ENCODE measurements around the gene HS3ST4.

HS3ST4 gene

GRCh38 chr16:25910971-25911370 lies 219.2 kb downstream of the HS3ST4 start:
- Histone ChIP-seq H3K9ac (ENCODE audit: low read depth, low read length) (no peak overlapping the region), H3K4me1 (ENCODE audit: insufficient read depth, low read length) (no peaks in the 10 kb centered on the region), H3K27me3 (ENCODE audit: insufficient read depth, low read length) (no peaks in the 10 kb centered on the region), H3K27ac (ENCODE audit: low read length) (no peak overlapping the region), H3K36me3 (ENCODE audit: insufficient read depth, low read depth, low read length) (no peaks in the 10 kb centered on the region), H3K4me3 (ENCODE audit: low read length) (no peak overlapping the region), H3K9me3 (ENCODE audit: insufficient read depth, low read depth, low read length) (no peaks in the 10 kb centered on the region)

- H3K27ac ChIP-seq (ENCODE audit: low read length): no peak overlapping the region
- H3K4me1 ChIP-seq (ENCODE audit: insufficient read depth, low read length): no peaks in the 10 kb centered on the region
- H3K36me3 ChIP-seq (ENCODE audit: insufficient read depth, low read depth, low read length): no peaks in the 10 kb centered on the region
- no peaks in the 10 kb centered on the region for H3K9me3 ChIP-seq (ENCODE audit: insufficient read depth, low read depth, low read length)
- no peaks in the 10 kb centered on the region for H3K27me3 ChIP-seq (ENCODE audit: insufficient read depth, low read length)
- H3K9ac ChIP-seq (ENCODE audit: low read depth, low read length): no peak overlapping the region
- H3K4me3 ChIP-seq (ENCODE audit: low read length): no peak overlapping the region
Observed at GRCh38 chr16:25912321-25912720, 220.6 kb downstream of the HS3ST4 start.

GRCh38 chr16:25914357-25914962 lies 222.7 kb downstream of the HS3ST4 start:
- H3K27me3 ChIP-seq (ENCODE audit: insufficient read depth, low read length): no peaks in the 10 kb centered on the region
- H3K9me3 ChIP-seq (ENCODE audit: insufficient read depth, low read depth, low read length): no peaks in the 10 kb centered on the region
- H3K4me3 ChIP-seq (ENCODE audit: low read length): no peak overlapping the region
- H3K36me3 ChIP-seq (ENCODE audit: insufficient read depth, low read depth, low read length): no peaks in the 10 kb centered on the region
- H3K27ac ChIP-seq (ENCODE audit: low read length): no peak overlapping the region
- H3K4me1 ChIP-seq (ENCODE audit: insufficient read depth, low read length): no peaks in the 10 kb centered on the region
- H3K9ac ChIP-seq (ENCODE audit: low read depth, low read length): no peak overlapping the region

GRCh38 chr16:25916037-25916436 lies 224.3 kb downstream of the HS3ST4 start:
- H3K4me3 ChIP-seq (ENCODE audit: low read length): no peak overlapping the region
- H3K27me3 ChIP-seq (ENCODE audit: insufficient read depth, low read length): no peaks in the 10 kb centered on the region
- H3K9ac ChIP-seq (ENCODE audit: low read depth, low read length): no peak overlapping the region
- no peaks in the 10 kb centered on the region for H3K36me3 ChIP-seq (ENCODE audit: insufficient read depth, low read depth, low read length)
- no peak overlapping the region for H3K27ac ChIP-seq (ENCODE audit: low read length)
- no peaks in the 10 kb centered on the region for H3K9me3 ChIP-seq (ENCODE audit: insufficient read depth, low read depth, low read length)
- no peaks in the 10 kb centered on the region for H3K4me1 ChIP-seq (ENCODE audit: insufficient read depth, low read length)

- H3K9ac ChIP-seq (ENCODE audit: low read depth, low read length): no peak overlapping the region
- H3K4me1 ChIP-seq (ENCODE audit: insufficient read depth, low read length): no peaks in the 10 kb centered on the region
- H3K36me3 ChIP-seq (ENCODE audit: insufficient read depth, low read depth, low read length): no peaks in the 10 kb centered on the region
- no peak overlapping the region for H3K27ac ChIP-seq (ENCODE audit: low read length)
- H3K27me3 ChIP-seq (ENCODE audit: insufficient read depth, low read length): no peaks in the 10 kb centered on the region
- H3K4me3 ChIP-seq (ENCODE audit: low read length): no peak overlapping the region
- H3K9me3 ChIP-seq (ENCODE audit: insufficient read depth, low read depth, low read length): no peaks in the 10 kb centered on the region
Observed at GRCh38 chr16:25922438-25922837, 230.7 kb downstream of the HS3ST4 start.

- H3K9ac ChIP-seq (ENCODE audit: low read depth, low read length): no peak overlapping the region
- H3K36me3 ChIP-seq (ENCODE audit: insufficient read depth, low read depth, low read length): no peaks in the 10 kb centered on the region
- no peak overlapping the region for H3K27ac ChIP-seq (ENCODE audit: low read length)
- H3K4me3 ChIP-seq (ENCODE audit: low read length): no peak overlapping the region
- H3K9me3 ChIP-seq (ENCODE audit: insufficient read depth, low read depth, low read length): no peaks in the 10 kb centered on the region
- no peaks in the 10 kb centered on the region for H3K27me3 ChIP-seq (ENCODE audit: insufficient read depth, low read length)
- no peaks in the 10 kb centered on the region for H3K4me1 ChIP-seq (ENCODE audit: insufficient read depth, low read length)
Observed at GRCh38 chr16:25925421-25925820, 233.7 kb downstream of the HS3ST4 start.

GRCh38 chr16:25931473-25932035 lies 239.8 kb downstream of the HS3ST4 start:
- Histone ChIP-seq H3K4me1 (ENCODE audit: insufficient read depth, low read length) (no peaks in the 10 kb centered on the region), H3K27ac (ENCODE audit: low read length) (no peak overlapping the region), H3K36me3 (ENCODE audit: insufficient read depth, low read depth, low read length) (no peaks in the 10 kb centered on the region), H3K27me3 (ENCODE audit: insufficient read depth, low read length) (no peaks in the 10 kb centered on the region), H3K4me3 (ENCODE audit: low read length) (no peak overlapping the region), H3K9ac (ENCODE audit: low read depth, low read length) (no peak overlapping the region), H3K9me3 (ENCODE audit: insufficient read depth, low read depth, low read length) (no peaks in the 10 kb centered on the region)

GRCh38 chr16:25941800-25942499 lies 250.2 kb downstream of the HS3ST4 start:
- Histone ChIP-seq H3K9ac (ENCODE audit: low read depth, low read length) (no peak overlapping the region), H3K9me3 (ENCODE audit: insufficient read depth, low read depth, low read length) (peaks cover 19% of the 10 kb centered on the region), H3K4me1 (ENCODE audit: insufficient read depth, low read length) (no peaks in the 10 kb centered on the region), H3K27me3 (ENCODE audit: insufficient read depth, low read length) (no peaks in the 10 kb centered on the region), H3K27ac (ENCODE audit: low read length) (no peak overlapping the region), H3K4me3 (ENCODE audit: low read length) (no peak overlapping the region), H3K36me3 (ENCODE audit: insufficient read depth, low read depth, low read length) (no peaks in the 10 kb centered on the region)

GRCh38 chr16:25950586-25951281 lies 259.0 kb downstream of the HS3ST4 start:
- Histone ChIP-seq H3K9me3 (ENCODE audit: insufficient read depth, low read depth, low read length) (peaks cover 8% of the 10 kb centered on the region), H3K27me3 (ENCODE audit: insufficient read depth, low read length) (peaks cover 52% of the 10 kb centered on the region), H3K4me1 (ENCODE audit: insufficient read depth, low read length) (peaks cover 32% of the 10 kb centered on the region), H3K4me3 (ENCODE audit: low read length) (peak overlapping the region; percentile 33; the same call in 1 of the 2 replicates), H3K9ac (ENCODE audit: low read depth, low read length) (no peak overlapping the region), H3K36me3 (ENCODE audit: insufficient read depth, low read depth, low read length) (no peaks in the 10 kb centered on the region), H3K27ac (ENCODE audit: low read length) (no peak overlapping the region)

- Histone ChIP-seq H3K9ac (ENCODE audit: low read depth, low read length) (no peak overlapping the region), H3K4me1 (ENCODE audit: insufficient read depth, low read length) (peaks cover 32% of the 10 kb centered on the region), H3K36me3 (ENCODE audit: insufficient read depth, low read depth, low read length) (no peaks in the 10 kb centered on the region), H3K4me3 (ENCODE audit: low read length) (no peak overlapping the region), H3K27ac (ENCODE audit: low read length) (no peak overlapping the region), H3K9me3 (ENCODE audit: insufficient read depth, low read depth, low read length) (peaks cover 6% of the 10 kb centered on the region), H3K27me3 (ENCODE audit: insufficient read depth, low read length) (peaks cover 52% of the 10 kb centered on the region)
Observed at GRCh38 chr16:25951999-25952398, 260.2 kb downstream of the HS3ST4 start.

GRCh38 chr16:25952983-25953382 lies 261.2 kb downstream of the HS3ST4 start:
- Histone ChIP-seq H3K4me1 (ENCODE audit: insufficient read depth, low read length) (peaks cover 32% of the 10 kb centered on the region), H3K27me3 (ENCODE audit: insufficient read depth, low read length) (peaks cover 52% of the 10 kb centered on the region), H3K9ac (ENCODE audit: low read depth, low read length) (no peak overlapping the region), H3K27ac (ENCODE audit: low read length) (no peak overlapping the region), H3K4me3 (ENCODE audit: low read length) (no peak overlapping the region), H3K9me3 (ENCODE audit: insufficient read depth, low read depth, low read length) (no peaks in the 10 kb centered on the region), H3K36me3 (ENCODE audit: insufficient read depth, low read depth, low read length) (no peaks in the 10 kb centered on the region)

All from iPS-20b (cell line).